LNCAP (cell line): ENCODE data around the gene CD99L2.

Source experiments
- CTCF ChIP-seq: fragments of 450-650 bp; IDR thresholded peaks from 2 replicates; pipeline ENCODE4 v1.5.1; 2017; ENCODE audit warnings: mild to moderate bottlenecking

Gene CD99L2

GRCh38 chrX:150873616-150874015 lies 24.9 kb downstream of the CD99L2 start:
- no peak for TF ChIP-seq CTCF

GRCh38 chrX:150872773-150873336 lies 25.6 kb downstream of the CD99L2 start:
- no peak for TF ChIP-seq CTCF

- no peak for TF ChIP-seq CTCF
These were observed 27.1 kb downstream of the CD99L2 start for GRCh38 chrX:150871341-150871811.

GRCh38 chrX:150870487-150871340 lies 27.8 kb downstream of the CD99L2 start:
- no peak for TF ChIP-seq CTCF

GRCh38 chrX:150870029-150870428 lies 28.4 kb downstream of the CD99L2 start:
- TF ChIP-seq CTCF: no peak

GRCh38 chrX:150869450-150869849 lies 29.0 kb downstream of the CD99L2 start:
- no peak for TF ChIP-seq CTCF

- TF ChIP-seq CTCF: no peak
These were observed 29.8 kb downstream of the CD99L2 start for GRCh38 chrX:150868625-150869024.
